PC-9 (cell line): ENCODE measurements around the gene TBCE.

Source experiments
- EZH2 ChIP-seq: fragments of 200-600 bp; sonication (generic); IDR thresholded peaks from 2 replicates; pipeline ENCODE4 v1.8.0; 2017; ENCODE audit warnings: antibody characterized with exemption, low read depth
- TF ChIP-seq, protein P1 (sequence below): fragments of 200-600 bp; sonication (generic); conservative IDR thresholded peaks from 2 replicates; pipeline ENCODE4 v1.6.1; 2017; ENCODE audit warnings: mixed run types, antibody characterized with exemption, mild to moderate bottlenecking, moderate library complexity

DNA sequence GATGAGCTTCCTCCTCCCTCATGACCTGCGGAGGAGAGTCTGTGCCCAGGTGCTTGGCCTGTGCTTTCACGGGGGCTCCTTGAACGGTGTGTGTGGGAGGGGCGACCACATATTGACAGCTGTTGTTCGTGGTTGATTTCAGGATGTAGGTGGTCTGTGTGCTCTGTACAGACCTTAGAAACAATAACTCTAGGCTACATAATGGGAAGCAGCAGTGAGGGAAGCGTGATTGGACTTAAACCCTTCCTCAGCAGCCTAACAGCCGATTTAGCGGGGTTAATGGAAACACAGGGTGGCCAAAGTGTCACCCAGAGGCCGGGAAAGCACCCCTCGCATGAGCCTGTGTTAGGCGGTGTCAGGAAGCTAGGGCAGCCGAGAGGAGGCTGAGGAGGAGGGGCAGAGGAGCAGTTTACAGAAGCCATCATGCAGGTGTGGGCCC, 56.0 kb downstream of the TBCE start:
- TF ChIP-seq, protein P1, sequence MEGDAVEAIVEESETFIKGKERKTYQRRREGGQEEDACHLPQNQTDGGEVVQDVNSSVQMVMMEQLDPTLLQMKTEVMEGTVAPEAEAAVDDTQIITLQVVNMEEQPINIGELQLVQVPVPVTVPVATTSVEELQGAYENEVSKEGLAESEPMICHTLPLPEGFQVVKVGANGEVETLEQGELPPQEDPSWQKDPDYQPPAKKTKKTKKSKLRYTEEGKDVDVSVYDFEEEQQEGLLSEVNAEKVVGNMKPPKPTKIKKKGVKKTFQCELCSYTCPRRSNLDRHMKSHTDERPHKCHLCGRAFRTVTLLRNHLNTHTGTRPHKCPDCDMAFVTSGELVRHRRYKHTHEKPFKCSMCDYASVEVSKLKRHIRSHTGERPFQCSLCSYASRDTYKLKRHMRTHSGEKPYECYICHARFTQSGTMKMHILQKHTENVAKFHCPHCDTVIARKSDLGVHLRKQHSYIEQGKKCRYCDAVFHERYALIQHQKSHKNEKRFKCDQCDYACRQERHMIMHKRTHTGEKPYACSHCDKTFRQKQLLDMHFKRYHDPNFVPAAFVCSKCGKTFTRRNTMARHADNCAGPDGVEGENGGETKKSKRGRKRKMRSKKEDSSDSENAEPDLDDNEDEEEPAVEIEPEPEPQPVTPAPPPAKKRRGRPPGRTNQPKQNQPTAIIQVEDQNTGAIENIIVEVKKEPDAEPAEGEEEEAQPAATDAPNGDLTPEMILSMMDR, result no peak
- no peak for TF ChIP-seq EZH2
